SK-N-SH treated with all-trans-retinoic acid at 6 μM for 48 hours (cell line): ENCODE results near the gene CIDEC.

Experiments
- ARNTL ChIP-seq: fragments of 450-650 bp; formaldehyde crosslinking; IDR thresholded peaks from 2 replicates; pipeline ENCODE4 v1.5.0; 2020; ENCODE audit warnings: low read depth, mild to moderate bottlenecking, moderate library complexity, borderline replicate concordance
- TOX ChIP-seq: fragments of 250-450 bp; sonication (Bioruptor Pico); IDR thresholded peaks from 2 replicates; pipeline ENCODE4 v1.8.0; 2021; ENCODE audit warnings: mild to moderate bottlenecking, moderate library complexity, borderline replicate concordance
- ZNF70 ChIP-seq: fragments of 450-650 bp; formaldehyde crosslinking; IDR thresholded peaks from 2 replicates; pipeline ENCODE4 v1.5.0; 2020; ENCODE audit warnings: mild to moderate bottlenecking, moderate library complexity
- TF ChIP-seq, protein P1 (sequence below): fragments of 250-450 bp; sonication (Bioruptor Pico); IDR thresholded peaks from 2 replicates; pipeline ENCODE4 v1.8.0; 2020; ENCODE audit warnings: mild to moderate bottlenecking, moderate library complexity, borderline replicate concordance

DNA sequence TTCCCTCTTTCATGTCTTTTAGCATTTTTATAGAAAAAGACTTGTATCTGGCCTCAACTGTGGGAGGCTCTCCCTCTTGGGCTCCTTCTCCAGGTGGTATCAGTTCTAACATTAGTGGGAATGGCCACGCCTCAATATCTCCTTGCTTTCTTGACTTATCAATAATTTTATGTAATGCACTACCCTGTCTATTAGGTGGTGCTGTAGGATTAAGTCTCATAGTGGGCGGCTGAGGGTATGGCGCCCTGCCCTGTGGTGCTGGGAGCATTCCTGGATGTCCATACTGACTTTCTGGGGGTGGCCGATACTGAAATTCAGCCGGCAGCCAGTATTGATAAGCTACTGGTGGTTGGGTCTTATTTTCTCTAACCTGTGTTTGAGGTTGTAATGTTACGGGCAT, 27.5 kb downstream of the CIDEC start:
- TF ChIP-seq ARNTL (CRISPR knock-in tag) (no peak), TOX (CRISPR knock-in tag) (no peak), ZNF70 (CRISPR knock-in tag) (no peak)
- TF ChIP-seq, protein P1, sequence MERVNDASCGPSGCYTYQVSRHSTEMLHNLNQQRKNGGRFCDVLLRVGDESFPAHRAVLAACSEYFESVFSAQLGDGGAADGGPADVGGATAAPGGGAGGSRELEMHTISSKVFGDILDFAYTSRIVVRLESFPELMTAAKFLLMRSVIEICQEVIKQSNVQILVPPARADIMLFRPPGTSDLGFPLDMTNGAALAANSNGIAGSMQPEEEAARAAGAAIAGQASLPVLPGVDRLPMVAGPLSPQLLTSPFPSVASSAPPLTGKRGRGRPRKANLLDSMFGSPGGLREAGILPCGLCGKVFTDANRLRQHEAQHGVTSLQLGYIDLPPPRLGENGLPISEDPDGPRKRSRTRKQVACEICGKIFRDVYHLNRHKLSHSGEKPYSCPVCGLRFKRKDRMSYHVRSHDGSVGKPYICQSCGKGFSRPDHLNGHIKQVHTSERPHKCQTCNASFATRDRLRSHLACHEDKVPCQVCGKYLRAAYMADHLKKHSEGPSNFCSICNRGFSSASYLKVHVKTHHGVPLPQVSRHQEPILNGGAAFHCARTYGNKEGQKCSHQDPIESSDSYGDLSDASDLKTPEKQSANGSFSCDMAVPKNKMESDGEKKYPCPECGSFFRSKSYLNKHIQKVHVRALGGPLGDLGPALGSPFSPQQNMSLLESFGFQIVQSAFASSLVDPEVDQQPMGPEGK (CRISPR knock-in tag) = no peak
